NCI-H1930 (cell line): ENCODE measurements around the gene TSPAN31.

Source experiments
- DNase-seq, 2 experiments: peaks; one replicate each; lab custom pipeline; 2025; lab: John Stamatoyannopoulos, UW

The TSPAN31 gene

GRCh38 chr12:57735952-57736740 is 8.7 kb upstream of the TSPAN31 start:
- peak; percentile 43 to 49 for DNase-seq

GRCh38 chr12:57736741-57737466 is 7.9 kb upstream of the TSPAN31 start:
- DNase-seq, result no peak

GRCh38 chr12:57737467-57738460 is 7.1 kb upstream of the TSPAN31 start:
- peak in 1 of 2 experiments; percentile 53 for DNase-seq

GRCh38 chr12:57738661-57739237 is 6.1 kb upstream of the TSPAN31 start, which contains the start of gene AGAP2:
Gene AGAP2, minus strand, starts transcription at chr12:57738742. Its CDS starts 496 bp downstream, at chr12:57738246.
- peak; percentile 41 to 76 for DNase-seq

- DNase-seq, result no peak
Measured at GRCh38 chr12:57739387-57739786, 5.5 kb upstream of the TSPAN31 start.

- DNase-seq, result no peak
Measured at GRCh38 chr12:57739914-57740538, 4.8 kb upstream of the TSPAN31 start.

- no peak for DNase-seq
Measured at GRCh38 chr12:57740656-57741412, 4.0 kb upstream of the TSPAN31 start.

GRCh38 chr12:57741413-57741789 is 3.4 kb upstream of the TSPAN31 start:
- DNase-seq, result no peak

- DNase-seq, result no peak
Measured at GRCh38 chr12:57741844-57742738, 2.7 kb upstream of the TSPAN31 start.

GRCh38 chr12:57743769-57744168 is 1.1 kb upstream of the TSPAN31 start:
- no peak for DNase-seq

- peak; percentile 76 to 86 for DNase-seq
Measured at GRCh38 chr12:57744194-57744776, 554 bp upstream of the TSPAN31 start.

GRCh38 chr12:57745485-57745881 is 644 bp downstream of the TSPAN31 start:
- DNase-seq, result no peak

- DNase-seq, result no peak
Measured at GRCh38 chr12:57746025-57746424, 1.2 kb downstream of the TSPAN31 start.

- no peak for DNase-seq
Measured at GRCh38 chr12:57749061-57749460, 4.2 kb downstream of the TSPAN31 start.

- no peak for DNase-seq
Measured at GRCh38 chr12:57750561-57751431, 6.0 kb downstream of the TSPAN31 start.

- no peak for DNase-seq
Measured at GRCh38 chr12:57751432-57751787, 6.6 kb downstream of the TSPAN31 start.

GRCh38 chr12:57751788-57752667 is 7.2 kb downstream of the TSPAN31 start, which contains the start of gene CDK4:
Gene CDK4, minus strand, starts transcription at chr12:57752310. Its CDS starts 593 bp downstream, at chr12:57751717.
- DNase-seq, result peak; percentile 98 to 99
